Measurements from ENCODE around the gene ALDH16A1. TPM values are rescaled to one million over a fixed set of nuclear protein-coding genes. Genes with fewer than 3 reads are reported as not detected.
A peak's percentile ranks its signal among the peaks of the same experiment; 100 is the strongest.

Gene ALDH16A1
- total RNA-seq, 4 donors from 2014 or later: 33.8 to 53.6 (median 49.1) TPM

DNA sequence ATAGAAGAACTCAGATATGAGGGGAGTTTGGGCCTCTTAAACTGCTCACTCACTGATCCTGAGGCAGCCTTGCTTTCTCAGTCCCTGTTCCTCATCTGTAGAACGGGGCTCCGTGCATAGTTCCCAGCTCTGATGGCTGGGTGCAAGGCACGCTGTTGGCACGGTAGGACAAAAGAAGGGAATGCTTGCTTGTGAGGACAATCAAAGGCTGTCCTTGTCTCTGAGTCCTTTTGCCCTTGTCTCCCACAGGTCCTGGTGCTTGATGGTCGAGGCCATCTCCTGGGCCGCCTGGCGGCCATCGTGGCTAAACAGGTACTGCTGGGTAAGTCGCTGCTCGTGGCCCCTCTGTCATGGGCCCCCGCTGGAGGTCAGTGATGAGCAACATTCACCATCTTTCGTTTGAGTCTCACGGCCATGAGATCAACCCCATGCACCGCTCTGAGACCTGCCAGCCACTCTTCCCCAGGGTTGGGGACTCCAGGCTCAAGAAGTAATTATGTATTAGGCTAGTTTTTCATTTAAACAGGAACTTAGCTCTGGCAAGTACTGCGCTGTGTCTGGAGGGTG is 36.7 kb downstream of the ALDH16A1 start:
- H3K4me1 ChIP-seq: peaks cover 0 to 26% (median 19%) of the 10 kb centered on the region in 4 donors
- no peaks in the 10 kb centered on the region for H3K27me3 ChIP-seq
- H3K4me3 ChIP-seq: peak overlapping the region; percentile 94 to 99 (median 96)
- no peaks in the 10 kb centered on the region for H3K9me3 ChIP-seq
- H3K36me3 ChIP-seq: peaks cover 0 to 37% (median 0%) of the 10 kb centered on the region in 3 donors
- TF ChIP-seq, protein P1, sequence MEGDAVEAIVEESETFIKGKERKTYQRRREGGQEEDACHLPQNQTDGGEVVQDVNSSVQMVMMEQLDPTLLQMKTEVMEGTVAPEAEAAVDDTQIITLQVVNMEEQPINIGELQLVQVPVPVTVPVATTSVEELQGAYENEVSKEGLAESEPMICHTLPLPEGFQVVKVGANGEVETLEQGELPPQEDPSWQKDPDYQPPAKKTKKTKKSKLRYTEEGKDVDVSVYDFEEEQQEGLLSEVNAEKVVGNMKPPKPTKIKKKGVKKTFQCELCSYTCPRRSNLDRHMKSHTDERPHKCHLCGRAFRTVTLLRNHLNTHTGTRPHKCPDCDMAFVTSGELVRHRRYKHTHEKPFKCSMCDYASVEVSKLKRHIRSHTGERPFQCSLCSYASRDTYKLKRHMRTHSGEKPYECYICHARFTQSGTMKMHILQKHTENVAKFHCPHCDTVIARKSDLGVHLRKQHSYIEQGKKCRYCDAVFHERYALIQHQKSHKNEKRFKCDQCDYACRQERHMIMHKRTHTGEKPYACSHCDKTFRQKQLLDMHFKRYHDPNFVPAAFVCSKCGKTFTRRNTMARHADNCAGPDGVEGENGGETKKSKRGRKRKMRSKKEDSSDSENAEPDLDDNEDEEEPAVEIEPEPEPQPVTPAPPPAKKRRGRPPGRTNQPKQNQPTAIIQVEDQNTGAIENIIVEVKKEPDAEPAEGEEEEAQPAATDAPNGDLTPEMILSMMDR (IDR thresholded peaks at IDR 0.05): peak; percentile 19 to 41 (median 36)
- TF ChIP-seq POLR2A (IDR thresholded peaks at IDR 0.05): no peak
- peak overlapping the region; percentile 92 to 95 (median 94) for H3K27ac ChIP-seq
- DNase-seq: peak in 2 of 3 donors; percentile 68 to 76

DNA sequence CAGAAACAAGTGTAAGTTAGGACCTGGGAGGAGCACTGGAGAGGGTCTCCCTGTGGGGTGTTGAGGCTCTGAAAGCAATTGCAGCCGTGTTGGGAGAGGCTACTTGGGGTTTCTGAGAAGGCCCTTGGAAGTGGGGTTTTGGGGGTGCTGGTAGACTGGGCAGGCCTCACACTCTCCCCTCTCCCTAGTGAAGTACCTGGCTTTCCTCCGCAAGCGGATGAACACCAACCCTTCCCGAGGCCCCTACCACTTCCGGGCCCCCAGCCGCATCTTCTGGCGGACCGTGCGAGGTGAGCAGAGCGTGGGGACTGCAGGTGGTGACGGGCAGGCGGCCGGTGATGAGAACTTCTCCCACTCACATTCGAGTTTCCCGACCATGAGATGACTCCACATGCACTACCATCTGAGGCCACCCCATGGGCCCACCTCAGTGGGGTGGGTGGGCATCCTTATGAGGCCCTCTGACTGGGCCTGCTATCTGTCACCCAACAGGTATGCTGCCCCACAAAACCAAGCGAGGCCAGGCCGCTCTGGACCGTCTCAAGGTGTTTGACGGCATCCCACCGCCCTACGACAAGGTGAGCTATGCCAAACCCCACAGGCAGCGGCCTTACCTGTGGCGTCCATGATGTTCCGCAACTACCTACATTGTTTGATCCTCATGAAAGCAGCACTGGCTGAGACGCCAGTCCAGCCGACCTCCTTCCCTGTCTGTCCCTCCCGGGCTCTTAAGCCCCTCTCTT is 37.4 kb downstream of the ALDH16A1 start:
- H3K4me3 ChIP-seq: peak overlapping the region in 1 of 4 donors; percentile 95

DNA sequence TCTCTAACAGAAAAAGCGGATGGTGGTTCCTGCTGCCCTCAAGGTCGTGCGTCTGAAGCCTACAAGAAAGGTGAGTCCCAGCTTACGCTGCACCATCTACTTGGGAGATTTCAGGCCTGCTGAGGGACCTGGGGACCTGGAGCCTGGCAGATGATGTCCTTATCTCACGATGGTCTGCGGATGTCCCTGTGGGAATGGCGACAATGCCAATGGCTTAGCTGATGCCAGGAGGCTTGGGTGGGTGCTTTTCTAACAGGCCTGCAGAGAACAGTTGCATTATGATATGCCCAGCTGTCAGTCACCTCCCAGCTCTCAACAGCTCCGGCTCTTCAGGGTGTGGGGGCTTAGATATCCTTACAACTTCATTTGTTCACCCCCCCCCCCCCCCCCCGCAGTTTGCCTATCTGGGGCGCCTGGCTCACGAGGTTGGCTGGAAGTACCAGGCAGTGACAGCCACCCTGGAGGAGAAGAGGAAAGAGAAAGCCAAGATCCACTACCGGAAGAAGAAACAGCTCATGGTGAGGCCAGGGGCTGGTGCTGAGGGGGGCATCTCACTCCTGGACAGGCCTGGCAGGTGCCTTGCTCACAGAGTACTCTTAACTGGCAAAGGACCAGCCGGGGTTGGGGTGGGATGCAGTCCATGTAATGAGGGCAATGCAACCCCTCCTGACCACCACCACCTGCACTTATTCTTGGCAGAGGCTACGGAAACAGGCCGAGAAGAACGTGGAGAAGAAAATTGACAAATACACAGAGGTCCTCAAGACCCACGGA is 38.2 kb downstream of the ALDH16A1 start:
- peak overlapping the region in 3 of 4 donors; percentile 14 to 95 (median 95) for H3K27ac ChIP-seq
- H3K9me3 ChIP-seq: no peaks in the 10 kb centered on the region
- peaks cover 0 to 37% (median 0%) of the 10 kb centered on the region in 3 donors for H3K36me3 ChIP-seq
- H3K4me1 ChIP-seq: peaks cover 0 to 35% (median 19%) of the 10 kb centered on the region in 4 donors
- DNase-seq: no peak
- no peaks in the 10 kb centered on the region for H3K27me3 ChIP-seq
- H3K4me3 ChIP-seq: no peak overlapping the region
- TF ChIP-seq, protein P1 (IDR thresholded peaks at IDR 0.05): no peak
- TF ChIP-seq POLR2A (IDR thresholded peaks at IDR 0.05): no peak

More for the DNA sequence above, 37.4 kb downstream of the ALDH16A1 start:
- Histone ChIP-seq H3K27ac (peak overlapping the region in 3 of 4 donors; percentile 94 to 95 (median 95)), H3K36me3 (peaks cover 0 to 37% (median 0%) of the 10 kb centered on the region in 3 donors), H3K9me3 (no peaks in the 10 kb centered on the region), H3K27me3 (no peaks in the 10 kb centered on the region), H3K4me1 (peaks cover 0 to 33% (median 19%) of the 10 kb centered on the region in 4 donors)
- no peak for DNase-seq
- TF ChIP-seq, protein P1 (IDR thresholded peaks at IDR 0.05): no peak
- TF ChIP-seq POLR2A (IDR thresholded peaks at IDR 0.05): no peak

DNA sequence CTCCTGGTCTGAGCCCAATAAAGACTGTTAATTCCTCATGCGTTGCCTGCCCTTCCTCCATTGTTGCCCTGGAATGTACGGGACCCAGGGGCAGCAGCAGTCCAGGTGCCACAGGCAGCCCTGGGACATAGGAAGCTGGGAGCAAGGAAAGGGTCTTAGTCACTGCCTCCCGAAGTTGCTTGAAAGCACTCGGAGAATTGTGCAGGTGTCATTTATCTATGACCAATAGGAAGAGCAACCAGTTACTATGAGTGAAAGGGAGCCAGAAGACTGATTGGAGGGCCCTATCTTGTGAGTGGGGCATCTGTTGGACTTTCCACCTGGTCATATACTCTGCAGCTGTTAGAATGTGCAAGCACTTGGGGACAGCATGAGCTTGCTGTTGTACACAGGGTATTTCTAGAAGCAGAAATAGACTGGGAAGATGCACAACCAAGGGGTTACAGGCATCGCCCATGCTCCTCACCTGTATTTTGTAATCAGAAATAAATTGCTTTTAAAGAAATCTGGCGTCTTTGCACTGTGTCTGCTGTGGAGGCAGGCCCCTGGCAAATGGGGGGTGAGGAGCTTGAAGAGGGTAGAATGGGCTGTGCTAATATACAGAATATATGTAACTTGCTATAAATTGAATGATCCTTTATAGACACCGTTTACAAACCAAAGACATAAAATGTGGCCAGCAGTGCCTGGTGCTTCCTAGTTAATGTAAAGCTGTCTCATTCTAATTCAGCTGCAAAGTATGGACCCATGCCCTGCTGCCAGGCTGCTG is 39.0 kb downstream of the ALDH16A1 start:
- TF ChIP-seq, protein P1 (IDR thresholded peaks at IDR 0.05): no peak
- TF ChIP-seq POLR2A (IDR thresholded peaks at IDR 0.05): no peak
- no peak for DNase-seq
- H3K27ac ChIP-seq: peak overlapping the region in 1 of 4 donors; percentile 21
- peaks cover 0 to 35% (median 19%) of the 10 kb centered on the region in 4 donors for H3K4me1 ChIP-seq
- H3K36me3 ChIP-seq: peaks cover 0 to 37% (median 0%) of the 10 kb centered on the region in 3 donors
- no peak overlapping the region for H3K4me3 ChIP-seq
- H3K9me3 ChIP-seq: no peaks in the 10 kb centered on the region
- H3K27me3 ChIP-seq: no peaks in the 10 kb centered on the region
